HG03342 (cell line): ENCODE measurements around the gene VRK2.
"Not testable (repeated sequence)": the region's sequence is repeated elsewhere in the genome, so short reads cannot be mapped to it uniquely, and the experiment has no call there.

Experiments
- ATAC-seq: cut with Tn5 transposase; IDR thresholded peaks from one replicate; pipeline ENCODE4 v1.9.1; 2021; ENCODE audit warnings: mild to moderate bottlenecking, moderate library complexity; ENCODE audit not compliant: unreplicated experiment

Gene VRK2

GRCh38 chr2:58106896-58107295 lies 60.3 kb downstream of the VRK2 start:
- ATAC-seq = no peak

- no peak for ATAC-seq
These were observed 61.5 kb downstream of the VRK2 start for GRCh38 chr2:58107803-58108710.

- no peak for ATAC-seq
These were observed 62.9 kb downstream of the VRK2 start for GRCh38 chr2:58109481-58109880.

GRCh38 chr2:58110765-58111164 lies 64.2 kb downstream of the VRK2 start:
- ATAC-seq = no peak

- not testable (repeated sequence) for ATAC-seq
These were observed 67.0 kb downstream of the VRK2 start for GRCh38 chr2:58113563-58113962.

- no peak for ATAC-seq
These were observed 74.1 kb downstream of the VRK2 start for GRCh38 chr2:58120626-58121229.

GRCh38 chr2:58122040-58122439 lies 75.4 kb downstream of the VRK2 start:
- no peak for ATAC-seq

- no peak for ATAC-seq
These were observed 75.9 kb downstream of the VRK2 start for GRCh38 chr2:58122540-58122939.

GRCh38 chr2:58127111-58127510 lies 80.5 kb downstream of the VRK2 start:
- no peak for ATAC-seq

- ATAC-seq = no peak
These were observed 83.6 kb downstream of the VRK2 start for GRCh38 chr2:58130238-58130637.

GRCh38 chr2:58131191-58132011 lies 84.8 kb downstream of the VRK2 start:
- ATAC-seq = no peak

GRCh38 chr2:58133395-58133794 lies 86.8 kb downstream of the VRK2 start:
- no peak for ATAC-seq

- ATAC-seq = no peak
These were observed 89.3 kb downstream of the VRK2 start for GRCh38 chr2:58135861-58136260.

- ATAC-seq = no peak
These were observed 90.6 kb downstream of the VRK2 start for GRCh38 chr2:58137221-58137620.

GRCh38 chr2:58137856-58138255 lies 91.2 kb downstream of the VRK2 start:
- no peak for ATAC-seq

- no peak for ATAC-seq
These were observed 91.9 kb downstream of the VRK2 start for GRCh38 chr2:58138396-58139030.

- ATAC-seq = no peak
These were observed 94.0 kb downstream of the VRK2 start for GRCh38 chr2:58140508-58141072.

- ATAC-seq = not testable (repeated sequence)
These were observed 99.2 kb downstream of the VRK2 start for GRCh38 chr2:58145769-58146168.

GRCh38 chr2:58146707-58147106 lies 100.1 kb downstream of the VRK2 start:
- no peak for ATAC-seq

- no peak for ATAC-seq
These were observed 108.7 kb downstream of the VRK2 start for GRCh38 chr2:58155160-58155778.
